Retinal pigment epithelial cell (primary cell): ENCODE data around the gene SDF2L1.
A peak's percentile ranks its signal among the peaks of the same experiment; 100 is the strongest.

Experiments
- DNase-seq: peaks from one replicate; pipeline ENCODE4 v3.0.0-alpha.2; 2010; ENCODE audit warnings: low read depth
- H3K4me3 ChIP-seq: 2 replicates; pipeline ENCODE4 v1.5.1; 2011; ENCODE audit warnings: mild to moderate bottlenecking, low read length, control low read depth, moderate library complexity
- CTCF ChIP-seq: conservative IDR thresholded peaks from 2 replicates; pipeline ENCODE4 v1.5.1; 2011; ENCODE audit warnings: low read depth, low read length, control low read depth, inconsistent platforms

The SDF2L1 gene

GRCh38 chr22:21629255-21630149, 12.6 kb upstream of the SDF2L1 start, which contains the start of gene YDJC:
Gene YDJC (minus strand): TSS chr22:21630022. CDS start chr22:21630014, 8 bp downstream.
- TF ChIP-seq CTCF = peak; percentile 72

DNA sequence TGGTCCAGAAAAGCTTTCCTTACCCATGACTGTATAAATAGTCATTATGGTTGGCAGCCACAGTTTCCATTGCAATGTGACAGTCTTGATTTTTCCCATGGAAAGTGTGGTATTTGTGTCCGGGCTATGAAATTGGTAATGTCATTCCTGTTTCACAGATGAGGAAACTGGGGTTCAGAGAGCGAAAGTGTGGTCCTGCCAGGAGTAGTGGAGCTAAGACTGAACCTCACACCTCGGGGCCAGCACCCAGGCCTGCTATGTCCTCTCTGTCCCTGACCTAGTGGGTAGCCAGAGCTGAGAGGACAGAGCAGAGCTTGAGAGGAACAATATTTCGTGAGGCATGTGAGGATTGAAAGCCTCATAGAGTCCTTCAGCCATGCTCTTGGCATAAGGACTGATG, 11.1 kb upstream of the SDF2L1 start:
- no peak overlapping the region for H3K4me3 ChIP-seq
- no peak for TF ChIP-seq CTCF
- no peak for DNase-seq

More at GRCh38 chr22:21629255-21630149, 12.6 kb upstream of the SDF2L1 start, which contains the start of gene YDJC:
- peak; percentile 72 for DNase-seq
- H3K4me3 ChIP-seq = peak within 1 kb of the TSS; percentile 81

GRCh38 chr22:21632237-21632895, 9.7 kb upstream of the SDF2L1 start, which contains the start of gene CCDC116:
Gene CCDC116 (plus strand): TSS chr22:21632760. CDS start chr22:21633182, 422 bp downstream.
- H3K4me3 ChIP-seq = no peak within 1 kb of the TSS
- TF ChIP-seq CTCF = no peak
- no peak for DNase-seq

DNA sequence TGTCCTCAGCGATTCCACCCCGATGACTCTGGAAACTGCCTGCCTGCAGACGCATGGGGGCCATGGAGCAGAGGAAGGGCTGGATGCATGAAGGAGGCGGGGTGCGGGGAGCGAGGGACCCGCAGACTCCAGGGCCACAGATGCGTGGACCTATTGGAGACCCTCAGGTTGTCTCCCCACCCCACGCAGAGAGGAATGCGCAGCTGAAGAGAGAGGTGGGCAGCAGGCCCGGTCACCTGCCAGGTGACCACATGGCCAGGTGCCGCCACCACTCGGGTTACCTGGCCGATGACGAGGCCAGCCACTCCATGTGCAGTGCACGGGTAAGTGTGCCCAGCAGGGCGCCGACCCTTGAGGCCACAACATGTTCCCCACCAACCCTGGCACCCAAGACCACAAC, 9.2 kb upstream of the SDF2L1 start:
- H3K4me3 ChIP-seq = no peak overlapping the region
- DNase-seq = no peak
- no peak for TF ChIP-seq CTCF

DNA sequence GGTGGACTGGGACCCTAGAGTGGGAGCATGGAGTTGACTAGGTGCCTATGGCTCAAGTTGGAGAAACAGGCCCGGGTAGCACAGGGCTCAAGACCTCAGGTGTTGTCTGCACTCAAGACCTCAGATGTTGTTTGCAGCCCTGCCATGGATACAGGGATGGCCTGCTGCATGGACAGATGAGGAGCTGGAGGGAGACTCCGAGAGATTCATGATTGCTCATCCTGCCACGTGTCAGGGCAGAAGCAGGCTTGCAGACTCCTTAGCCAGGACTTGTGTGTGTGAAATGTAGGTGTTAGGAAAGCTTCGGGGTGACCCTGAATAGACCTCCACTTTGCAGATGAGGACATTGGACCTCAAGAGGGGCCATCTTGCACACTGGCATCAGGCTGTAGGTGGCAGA, 8.6 kb upstream of the SDF2L1 start:
- TF ChIP-seq CTCF = no peak
- no peak for DNase-seq

GRCh38 chr22:21634081-21634480, 8.0 kb upstream of the SDF2L1 start:
- DNase-seq = no peak
- TF ChIP-seq CTCF = no peak
- H3K4me3 ChIP-seq = no peak overlapping the region

More for the DNA sequence above, 8.6 kb upstream of the SDF2L1 start:
- no peak overlapping the region for H3K4me3 ChIP-seq
